GM18861 (cell line): Measurements from ENCODE around the gene CRIM1.

ENCODE experiments used
- ATAC-seq: cut with Tn5 transposase; IDR thresholded peaks from one replicate; pipeline ENCODE4 v1.9.1; 2021; ENCODE audit not compliant: unreplicated experiment

CRIM1 gene

DNA sequence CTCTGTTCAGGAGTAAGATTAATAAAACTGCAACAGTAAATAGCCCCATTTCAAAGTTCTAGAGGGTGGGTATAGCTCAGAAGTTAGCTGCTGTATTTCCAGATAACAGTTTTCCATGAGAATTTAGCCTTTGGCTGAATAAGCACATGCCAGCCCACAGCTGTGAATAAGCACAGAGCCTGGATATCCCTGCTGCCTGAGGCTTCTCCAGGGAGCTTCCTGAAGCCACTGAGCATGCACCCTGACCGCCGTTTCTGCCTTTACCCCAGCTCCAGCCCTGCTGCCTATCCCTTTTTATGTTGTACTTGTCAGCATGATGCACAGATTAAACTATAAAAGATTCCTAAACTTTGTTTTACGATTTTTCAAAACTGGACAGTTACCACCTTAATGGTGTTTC, 157.1 kb downstream of the CRIM1 start:
- ATAC-seq: no peak

DNA sequence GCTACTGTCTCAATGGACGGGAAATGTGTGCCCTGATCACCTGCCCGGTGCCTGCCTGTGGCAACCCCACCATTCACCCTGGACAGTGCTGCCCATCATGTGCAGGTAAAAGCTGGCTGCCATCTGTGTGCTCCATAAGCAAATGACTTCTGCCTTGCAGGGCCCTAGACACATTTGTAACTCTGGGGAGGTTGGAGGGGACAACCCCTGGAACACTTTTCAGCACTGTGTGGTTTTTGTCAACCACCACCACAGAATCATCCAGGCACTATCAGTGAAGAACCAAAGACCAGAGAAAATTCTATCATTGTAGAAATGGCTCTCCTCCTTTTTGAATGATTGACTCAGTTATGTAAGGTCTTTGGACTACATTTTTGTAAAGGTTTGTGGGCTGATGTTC, 158.1 kb downstream of the CRIM1 start:
- ATAC-seq: no peak

DNA sequence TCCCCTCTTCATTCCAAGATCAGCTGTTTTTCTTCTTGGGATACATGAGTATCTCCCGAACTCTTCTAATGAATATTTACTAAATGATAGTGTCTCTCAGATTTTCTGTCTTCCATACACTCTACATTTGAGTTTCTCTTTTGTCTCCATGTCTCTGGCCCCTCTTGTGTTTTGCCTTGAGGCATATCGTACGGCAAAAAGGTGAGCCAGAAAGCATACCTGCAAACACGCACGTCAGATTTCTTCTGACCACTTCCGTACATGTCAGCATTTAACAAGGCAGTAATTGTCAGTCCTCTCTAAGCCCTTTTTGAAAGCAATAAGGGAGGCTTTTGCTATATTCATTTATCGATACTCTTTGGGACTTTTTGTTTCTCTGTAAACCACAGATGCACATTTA, 160.0 kb downstream of the CRIM1 start:
- ATAC-seq: no peak

DNA sequence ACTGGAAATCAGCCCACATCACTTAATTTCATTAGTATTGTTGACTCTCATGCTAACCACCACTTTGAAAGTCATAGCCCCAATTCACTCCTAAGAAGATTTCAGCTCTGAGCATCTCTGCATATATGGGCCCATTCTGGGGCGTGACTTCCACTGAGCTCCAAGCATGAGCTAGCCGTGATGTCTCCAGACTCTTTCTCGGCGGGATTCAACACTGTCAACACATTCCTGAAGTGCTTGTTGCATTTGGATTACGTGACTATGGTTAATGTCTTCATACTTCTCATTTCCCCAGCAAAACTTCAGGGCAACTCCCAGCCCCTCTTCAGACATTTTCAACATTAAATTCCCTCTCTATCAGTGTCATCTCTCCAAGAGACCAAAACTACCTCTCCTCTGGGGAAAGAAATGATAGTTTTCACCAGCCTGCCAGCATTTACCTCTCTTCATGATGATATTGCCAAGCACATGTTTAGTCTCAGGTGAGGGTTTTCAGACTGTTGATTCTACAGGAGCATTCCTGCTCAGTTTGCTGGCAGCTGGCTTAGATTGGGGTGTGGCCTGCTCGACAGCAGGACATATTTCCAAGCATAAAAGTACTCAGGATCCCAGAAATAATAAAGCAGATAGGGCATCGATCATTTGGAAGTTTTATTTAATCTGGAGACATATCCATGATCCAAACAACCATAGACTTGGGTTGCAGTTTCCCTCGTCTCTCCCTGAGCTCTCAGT, 160.7 kb downstream of the CRIM1 start:
- ATAC-seq: no peak

DNA sequence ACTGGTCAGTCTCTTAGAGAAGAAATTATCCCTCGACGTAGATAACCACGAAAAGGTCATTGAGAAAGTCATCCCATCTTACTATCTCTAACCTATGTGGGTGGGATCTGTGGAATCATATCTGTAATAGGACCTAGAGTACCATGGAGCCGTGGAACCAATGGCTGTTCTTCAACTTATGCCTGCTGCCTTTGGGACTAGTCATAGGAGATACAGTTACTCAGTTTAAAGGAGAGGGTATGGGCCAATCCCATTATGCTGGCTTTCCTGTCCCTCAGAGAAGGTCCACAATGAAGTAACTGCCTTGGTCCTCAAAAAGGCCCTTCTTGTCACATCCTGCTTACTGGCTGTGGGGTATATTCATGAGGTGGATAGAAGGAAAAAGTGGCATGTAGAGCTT, 164.9 kb downstream of the CRIM1 start:
- no peak for ATAC-seq

DNA sequence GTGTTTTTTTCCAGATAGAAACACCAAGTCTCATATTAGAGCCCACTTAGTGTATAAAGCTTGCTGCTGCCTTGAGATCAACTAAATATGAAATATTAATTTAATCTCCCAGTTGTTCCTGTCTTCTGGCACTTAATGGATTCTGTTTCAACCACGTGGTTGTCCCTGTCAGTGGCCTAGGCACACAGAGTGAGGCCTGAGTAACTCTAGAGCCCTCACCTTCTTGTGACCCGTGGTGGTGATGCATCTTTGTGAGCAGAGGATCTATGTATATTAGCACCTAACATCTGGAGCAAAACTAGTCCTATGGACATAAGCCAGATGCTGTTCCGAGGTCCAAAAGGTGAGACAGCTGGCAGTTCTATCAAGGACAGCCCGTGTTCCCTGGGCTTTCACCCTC, 167.6 kb downstream of the CRIM1 start:
- ATAC-seq: no peak

DNA sequence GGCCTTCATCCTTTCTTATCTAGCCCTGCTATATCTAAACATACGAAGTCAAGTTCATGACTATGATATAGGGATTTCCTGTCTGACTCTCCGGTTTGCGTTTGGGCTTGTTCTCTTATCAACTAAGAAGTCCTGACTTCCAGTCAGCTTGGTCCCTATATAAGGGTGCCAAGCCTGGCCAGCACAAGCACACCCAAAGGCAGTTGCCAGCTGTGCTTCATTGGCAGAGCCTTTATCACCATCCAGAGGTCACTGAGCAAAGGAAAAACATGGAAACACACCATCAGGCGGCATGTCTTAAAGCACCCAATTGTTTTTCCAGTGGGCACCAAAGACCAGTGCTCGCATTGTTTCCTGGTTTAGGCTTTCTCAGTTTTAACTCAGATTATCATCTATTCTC, 169.7 kb downstream of the CRIM1 start:
- ATAC-seq: no peak

DNA sequence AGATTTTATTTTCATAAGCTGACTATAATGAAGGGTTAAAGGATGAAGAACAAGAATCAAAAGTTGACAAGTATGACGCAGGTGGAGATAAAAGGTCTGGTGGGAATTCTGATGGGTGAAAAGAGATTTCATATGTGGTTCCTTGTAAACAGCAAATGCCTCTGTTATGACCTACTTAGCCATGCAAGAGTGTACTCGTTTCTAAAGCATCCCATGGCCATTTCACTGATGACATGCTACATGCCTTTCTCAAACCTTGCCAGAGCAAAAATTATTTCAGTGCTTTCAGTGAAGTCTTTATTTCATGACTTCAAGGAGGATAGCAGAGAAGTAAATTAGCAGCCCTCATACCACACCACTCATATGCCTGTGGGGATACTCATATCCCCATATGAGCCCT, 170.6 kb downstream of the CRIM1 start:
- no peak for ATAC-seq

DNA sequence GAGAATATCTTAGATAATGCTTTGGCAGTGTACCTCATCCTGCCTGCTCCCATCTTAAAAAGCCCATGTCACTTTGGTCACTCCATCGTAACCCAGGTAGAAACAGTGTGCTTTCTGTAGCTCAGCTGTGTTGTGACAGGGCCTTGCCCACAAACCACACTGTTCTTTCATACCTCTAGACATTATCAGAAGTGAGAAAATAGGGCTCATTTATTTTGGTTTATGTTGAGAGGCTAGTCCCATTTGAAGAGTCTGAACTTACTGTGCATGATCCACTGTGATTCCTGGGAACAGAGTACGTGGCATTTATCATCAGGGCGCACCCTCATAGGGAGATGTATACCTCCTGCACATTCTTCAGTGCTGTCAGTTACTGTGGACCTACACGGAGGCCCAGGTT, 172.7 kb downstream of the CRIM1 start:
- peak; percentile 46 for ATAC-seq

DNA sequence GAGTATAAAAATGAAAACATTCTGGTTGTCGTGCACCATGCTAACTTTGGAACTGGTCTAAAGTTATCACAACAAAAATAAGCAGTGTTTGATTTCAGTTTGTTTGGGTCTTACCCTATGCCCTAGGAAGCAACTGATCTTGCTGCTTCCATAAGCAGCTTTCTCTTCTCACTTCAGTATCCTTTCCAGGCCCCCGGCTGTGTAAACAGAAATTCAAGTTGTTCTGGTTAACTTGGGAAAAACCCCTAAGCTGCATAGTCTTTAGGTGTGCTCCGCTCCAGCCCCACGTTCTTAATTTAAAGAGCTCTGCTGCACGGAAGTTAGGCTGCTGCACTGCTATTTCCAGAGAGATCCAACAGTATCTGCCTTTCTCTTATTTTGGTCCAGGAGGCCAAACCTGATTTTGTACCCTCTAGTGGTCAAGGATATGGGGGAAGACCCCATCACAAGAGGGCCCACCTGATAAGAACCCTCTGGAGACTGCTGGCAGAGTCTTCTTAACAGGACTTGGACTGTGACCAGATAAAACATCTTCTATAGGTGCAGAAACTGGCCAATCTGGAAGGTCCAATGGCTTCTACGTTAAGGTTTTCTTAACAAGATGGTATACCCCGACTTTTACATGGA, 173.3 kb downstream of the CRIM1 start:
- ATAC-seq: no peak

DNA sequence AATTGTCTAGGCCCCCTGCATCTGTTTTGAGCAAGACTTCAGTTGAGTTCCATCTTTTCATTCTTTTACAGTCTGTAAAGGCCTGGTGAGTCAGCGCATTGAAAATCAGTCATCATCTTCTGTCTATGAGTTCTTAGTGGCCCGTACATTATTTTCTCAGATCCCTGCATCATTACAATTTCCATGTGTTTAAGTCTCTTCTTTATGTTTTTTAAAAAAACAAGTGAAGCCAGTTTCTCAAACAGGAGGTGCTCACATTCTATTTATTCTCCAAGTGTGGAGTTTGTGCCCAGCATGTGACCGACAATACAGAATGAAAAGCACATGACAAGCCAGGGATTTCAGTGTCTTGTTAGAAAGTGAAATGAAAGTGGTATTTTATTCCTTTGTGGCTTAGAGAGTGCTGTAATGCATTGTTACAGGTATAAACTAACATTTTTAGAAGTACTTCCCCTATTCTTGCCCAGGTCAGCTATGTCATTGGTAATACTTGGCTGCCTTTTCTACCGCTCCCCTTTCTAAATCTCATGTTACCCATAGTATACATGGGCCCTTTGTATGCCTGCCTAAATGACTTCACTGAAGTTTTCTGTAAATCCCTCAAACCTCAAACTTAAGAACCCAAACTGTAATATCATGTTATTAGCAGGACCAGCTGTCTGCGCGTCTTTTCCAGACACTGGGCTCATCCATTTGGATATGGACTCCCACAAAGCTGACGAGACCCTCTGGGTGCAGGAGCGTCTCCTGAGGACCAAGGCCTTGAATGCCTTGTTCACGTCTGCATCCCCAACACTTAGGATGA, 174.8 kb downstream of the CRIM1 start:
- ATAC-seq: peak; percentile 85

DNA sequence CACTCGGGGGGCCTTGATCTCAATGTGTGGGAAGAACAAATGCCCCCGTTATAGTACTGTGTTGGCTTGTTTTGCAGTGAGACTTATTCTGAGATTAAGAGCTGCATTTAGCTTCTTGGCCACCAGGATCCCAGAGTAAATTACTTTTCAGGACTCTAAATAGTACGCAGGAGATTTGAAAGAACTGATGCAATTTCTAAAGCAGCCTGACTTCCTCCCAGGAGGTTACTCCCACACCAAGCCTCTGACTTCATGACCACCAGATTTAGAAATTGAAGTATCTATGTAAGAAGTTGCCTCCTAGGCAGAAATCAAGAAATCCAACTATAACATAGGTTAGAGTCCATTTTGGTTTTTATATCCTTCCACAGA, 175.4 kb downstream of the CRIM1 start:
- no peak for ATAC-seq

DNA sequence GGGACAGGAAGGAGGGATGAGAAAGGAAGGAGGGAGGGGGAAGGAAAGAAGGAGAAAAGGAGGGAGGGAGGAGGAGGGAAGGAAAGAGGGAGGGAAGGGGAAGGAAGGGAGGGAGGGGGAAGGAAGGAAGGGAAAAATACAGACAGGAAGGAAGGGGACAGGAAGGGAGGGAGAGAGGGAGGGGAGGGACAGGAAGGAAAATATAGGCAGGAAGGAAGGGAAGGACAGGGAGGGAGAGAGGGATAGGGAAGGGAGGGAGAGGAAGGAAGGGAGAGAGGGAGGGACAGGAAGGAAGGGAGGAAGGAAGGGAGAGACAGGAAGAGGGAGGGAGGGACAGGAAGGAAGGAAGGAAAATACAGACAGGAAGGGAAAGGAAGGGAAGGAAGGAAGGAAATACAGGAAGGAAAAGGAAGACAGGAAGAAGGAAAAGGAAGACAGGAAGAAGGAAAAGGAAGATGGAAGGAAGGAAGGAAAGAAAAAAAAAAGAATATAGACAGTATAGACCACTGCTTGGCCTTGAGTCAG, 178.8 kb downstream of the CRIM1 start:
- no peak for ATAC-seq

DNA sequence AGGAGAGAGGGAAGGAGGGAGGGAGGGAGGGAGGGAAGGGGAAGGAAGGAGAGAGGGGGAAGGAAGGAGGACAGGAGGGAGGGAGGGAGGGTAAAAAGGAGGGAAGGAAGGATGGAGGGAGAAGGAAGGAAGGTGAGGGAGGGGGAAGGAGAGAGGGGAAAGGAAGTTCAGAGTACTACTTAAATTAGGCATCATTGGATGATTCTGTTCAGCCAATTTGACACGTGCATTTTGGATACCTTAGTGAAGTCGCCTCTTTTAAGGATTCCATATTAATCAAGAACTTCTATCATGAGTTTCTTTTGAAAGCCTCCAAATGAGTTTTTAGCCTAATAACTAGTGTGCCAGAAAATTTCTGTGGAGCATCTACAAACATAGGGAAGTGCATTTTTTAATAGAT, 179.5 kb downstream of the CRIM1 start:
- ATAC-seq: no peak

DNA sequence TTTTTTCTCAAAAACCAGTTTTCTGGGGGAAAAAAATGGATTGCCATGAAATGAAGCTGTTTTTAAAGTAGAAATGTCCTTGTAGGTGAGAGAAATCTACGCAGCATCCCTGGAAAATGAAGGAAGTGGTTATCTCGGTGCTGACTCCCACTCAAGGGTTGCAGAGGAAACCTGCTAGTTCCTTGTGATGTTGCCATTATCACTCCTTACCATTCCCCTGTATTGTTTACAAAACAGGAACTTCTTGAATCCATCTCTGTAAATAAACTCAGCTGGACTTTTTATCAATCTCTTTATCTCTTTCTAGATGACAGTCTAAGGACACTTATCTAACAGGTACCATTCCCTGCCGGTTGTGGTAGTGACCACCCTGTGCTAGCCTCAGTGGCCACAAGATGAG, 181.2 kb downstream of the CRIM1 start:
- ATAC-seq: no peak

DNA sequence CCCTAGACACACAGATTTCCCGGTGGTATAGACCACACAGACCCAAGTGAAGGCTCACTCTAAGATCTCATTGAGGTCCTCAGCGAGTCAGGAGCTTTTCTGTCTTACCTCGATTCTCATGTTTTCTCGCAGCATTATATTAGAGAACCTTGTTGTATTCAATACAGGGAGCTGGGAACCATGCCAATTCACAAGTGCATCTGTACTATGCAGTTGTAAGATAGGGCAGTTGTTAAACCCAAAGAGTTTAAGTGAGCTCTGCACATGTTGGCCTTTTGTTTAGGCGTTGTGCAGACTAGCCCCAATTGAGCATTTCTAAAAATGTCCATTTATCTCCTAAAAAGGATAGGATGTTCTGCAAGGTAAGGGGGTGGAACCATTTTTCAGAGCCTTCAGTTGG, 182.8 kb downstream of the CRIM1 start:
- no peak for ATAC-seq

DNA sequence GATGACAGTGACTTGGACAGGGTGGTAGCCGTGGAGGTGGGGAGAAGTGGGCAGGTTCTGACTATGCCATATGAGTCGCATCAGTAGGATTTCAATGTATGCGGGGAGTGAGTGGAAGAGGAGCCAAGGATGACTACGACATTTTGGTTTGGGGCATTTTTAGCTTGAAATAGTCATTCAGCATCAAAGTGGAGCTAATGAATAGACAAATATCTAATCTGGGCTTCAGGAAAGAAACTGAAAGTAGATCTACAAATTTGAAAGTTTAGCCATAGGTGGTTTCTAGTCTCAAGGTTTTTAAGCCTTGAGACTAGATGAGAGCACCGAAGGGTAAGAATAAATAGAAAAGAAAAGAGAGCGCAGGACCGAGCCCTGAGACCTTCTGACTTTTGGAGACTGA, 184.1 kb downstream of the CRIM1 start:
- ATAC-seq: peak; percentile 90

DNA sequence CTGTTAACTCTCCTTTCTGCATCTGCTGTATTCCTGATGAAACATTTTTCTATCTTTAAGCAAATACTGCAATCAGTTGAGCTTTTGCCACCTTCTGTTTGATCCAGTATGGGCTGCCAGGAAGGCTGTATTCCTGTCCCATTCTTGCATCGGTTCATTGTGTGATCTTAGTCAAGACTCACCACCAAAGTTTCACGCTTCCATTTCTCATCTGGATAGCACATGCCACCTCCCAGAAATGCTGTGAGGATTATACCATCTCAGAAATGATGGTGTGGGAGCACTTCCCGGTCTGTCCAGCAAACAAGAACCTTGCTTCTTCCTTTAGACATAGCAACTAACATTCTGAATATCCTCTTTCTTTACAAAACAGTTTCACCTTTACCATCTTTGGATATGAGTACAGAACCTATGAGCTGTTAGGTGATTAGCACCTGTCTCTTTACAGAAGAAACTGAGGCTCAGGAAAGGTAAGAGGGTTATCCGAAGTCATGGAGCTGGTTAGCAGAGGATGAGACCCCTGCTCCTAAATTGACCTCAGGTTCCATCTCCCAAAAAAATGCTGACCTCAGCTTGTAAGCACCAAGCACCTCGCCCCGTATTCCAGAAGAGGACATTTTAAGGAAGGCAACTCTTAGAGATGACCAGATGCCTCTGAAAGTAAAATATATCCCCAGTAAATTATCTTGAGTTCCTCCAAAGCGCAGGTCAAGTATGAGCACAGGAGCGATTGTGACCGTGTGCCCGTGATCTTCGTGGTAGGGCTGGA, 185.6 kb downstream of the CRIM1 start:
- ATAC-seq: no peak

DNA sequence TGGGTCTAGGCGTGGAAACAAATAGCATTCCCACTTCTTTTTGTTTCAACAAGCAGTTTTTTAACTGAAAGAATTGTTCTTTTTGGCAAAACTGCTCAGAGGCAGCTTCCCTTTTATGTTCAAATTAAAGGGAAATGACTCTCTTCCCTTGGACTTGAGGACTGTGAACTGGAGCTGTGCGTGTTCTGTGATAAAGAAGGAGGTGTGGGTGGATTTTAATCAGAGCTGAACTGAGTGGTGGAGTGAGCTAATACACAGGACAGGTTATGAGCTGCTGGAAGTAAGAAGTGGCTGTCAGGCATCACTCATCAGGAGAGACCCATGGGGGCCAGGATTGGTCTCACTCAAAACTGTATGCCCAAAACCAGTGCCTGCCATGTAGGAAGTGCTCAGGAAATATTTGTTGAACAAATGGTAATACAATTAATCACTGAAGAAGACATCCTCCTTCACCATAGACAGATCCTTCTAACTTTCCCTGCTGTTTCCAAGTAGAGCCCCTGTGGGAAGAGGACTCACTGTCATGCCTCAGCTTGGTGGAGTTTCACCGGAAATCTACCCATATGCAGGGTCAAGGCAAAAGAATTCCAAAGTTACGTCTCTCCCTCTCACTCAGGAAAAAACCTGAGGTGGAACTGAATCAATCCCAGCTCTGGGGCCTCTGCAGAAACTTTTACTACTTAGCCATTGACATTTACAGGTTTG, 186.5 kb downstream of the CRIM1 start:
- no peak for ATAC-seq

DNA sequence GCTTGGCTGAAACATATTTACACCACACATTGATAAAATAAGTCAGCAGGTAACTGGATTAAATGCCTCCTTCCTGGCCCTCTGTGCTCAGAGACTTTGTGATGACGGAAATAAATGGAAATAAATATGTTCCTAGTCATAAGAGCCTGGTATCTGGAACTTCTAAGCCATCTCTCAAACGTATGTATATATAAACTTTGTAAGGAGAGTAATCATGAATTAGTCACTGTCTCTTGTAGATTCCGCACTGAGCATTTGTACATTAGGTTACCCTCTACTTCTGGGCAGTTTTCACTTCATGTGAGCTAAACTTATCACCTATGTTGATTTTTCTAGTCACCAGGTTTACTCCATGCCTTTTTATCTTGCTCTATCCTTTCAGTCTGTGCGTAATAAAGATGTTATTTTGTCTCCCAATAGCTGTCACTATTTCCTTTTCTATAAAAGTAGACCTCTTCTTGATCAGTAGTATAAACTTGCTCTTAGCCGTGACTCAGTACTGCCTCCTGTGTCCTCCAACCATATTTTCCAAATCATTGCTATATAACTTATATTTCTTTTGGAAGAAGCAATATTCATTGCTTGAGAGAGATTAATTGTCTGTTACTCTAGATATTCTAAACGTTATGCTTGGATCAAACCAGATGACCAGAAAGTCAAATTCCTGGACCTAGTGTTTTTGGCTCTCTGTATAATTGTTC, 189.2 kb downstream of the CRIM1 start:
- no peak for ATAC-seq
